Heart left ventricle (tissue), 16 donors: ENCODE results near the gene PRKG2. TPM values are rescaled to one million over a fixed set of nuclear protein-coding genes. Genes with fewer than 3 reads are reported as not detected.

ENCODE experiments used
- ATAC-seq, 4 donors: fragments of 200-7000 bp; cut with Tn5 transposase; one replicate each; pipeline ENCODE4 v1.9.1; 2020 to 2022; ENCODE audit warnings: moderate library complexity in 4 of 4, mild to moderate bottlenecking in 3 of 4, moderate number of reproducible peaks in 1 of 4
- DNase-seq, 5 donors: peaks; one replicate each; pipeline ENCODE4 v3.0.0-alpha.2; 2020
- H3K27ac ChIP-seq, 12 donors: fragments of 200-600 bp; sonication (generic) in 4 of 12; one replicate each; pipeline versions ENCODE4 v1.5.0 to v1.8.0; 2016 to 2022; ENCODE audit warnings: mild to moderate bottlenecking in 2 of 12
- H3K27me3 ChIP-seq, 9 donors: fragments of 200-600 bp; sonication (generic) in 2 of 9; one replicate each; pipeline versions ENCODE4 v1.5.1 to v1.8.0; 2016 to 2022; ENCODE audit warnings: mild to moderate bottlenecking in 3 of 9
- H3K36me3 ChIP-seq, 9 donors: fragments of 200-600 bp; sonication (generic) in 2 of 9; one replicate each; pipeline versions ENCODE4 v1.5.0 to v1.8.0; 2018 to 2022; ENCODE audit warnings: mild to moderate bottlenecking in 2 of 9
- H3K4me1 ChIP-seq, 12 donors: fragments of 200-600 bp; sonication (generic) in 4 of 12; one replicate each; pipeline versions ENCODE4 v1.5.0 to v1.8.0; 2016 to 2022; ENCODE audit warnings: mild to moderate bottlenecking in 3 of 12
- H3K4me3 ChIP-seq, 12 donors: fragments of 200-600 bp; sonication (generic) in 4 of 12; one replicate each; pipeline versions ENCODE4 v1.5.0 to v1.8.0; 2017 to 2022; ENCODE audit warnings: mild to moderate bottlenecking in 9 of 12, moderate library complexity in 4 of 12
- H3K9me3 ChIP-seq, 12 donors: fragments of 200-600 bp; sonication (generic) in 4 of 12; one replicate each; pipeline versions ENCODE4 v1.5.0 to v1.8.0; 2016 to 2022; ENCODE audit warnings: mild to moderate bottlenecking in 1 of 12
- POLR2A ChIP-seq, 2 donors: fragments of 450-650 bp; IDR thresholded peaks; one replicate each; pipeline ENCODE4 v1.6.1; 2017; ENCODE audit warnings: antibody characterized with exemption in 2 of 2, mild to moderate bottlenecking in 2 of 2, moderate library complexity in 2 of 2
- WGBS, 4 donors: extraction: QIAGEN DNeasy Blood & Tissue Kit in 2 of 4; methylation state at CpG; one replicate each; pipeline versions ENCODE4 v1.1.5 to v1.1.7; 2013 to 2018; 5-methylcytosine and 5-hydroxymethylcytosine counted together
- intact Hi-C, 10 donors: fragments of 100-400 bp; cut with DNase I; formaldehyde crosslinking; loops; one replicate each; pipeline versions ENCODE4 v1.11.1 to v1.14.2; 2022
- polyA plus RNA-seq, 2 donors: library from polyadenylated mRNA; stranded (reverse); fragments of 200-250 nt; gene quantifications; one replicate each; pipeline ENCODE4 v1.2.3, GENCODE V29; 2013
- total RNA-seq, 9 donors: library from RNA; depleted of rRNA in 2 of 9; stranded (reverse); fragments of >200 nt in 2 of 9; fragmentation: NEBNext Ultra II Directional in 3 of 9; extraction: Animal tissue kit (Norgen Biotek cat#: 25700) in 3 of 9; gene quantifications; one replicate each; pipeline versions ENCODE4 v1.1.0 to v1.2.4, GENCODE V29; 2016 to 2023
- TF ChIP-seq, protein P1 (sequence below), 12 donors: fragments of 200-600 bp; sonication (generic) in 4 of 12; IDR thresholded peaks; one replicate each; pipeline versions ENCODE4 v1.5.0 to v1.8.0; 2018 to 2022; ENCODE audit warnings: antibody characterized with exemption in 12 of 12, mild to moderate bottlenecking in 5 of 12
- donor health status: ischemic (EF 13 %, LVEDD 7.1; RV severe dilation, severe dysfunction).
- donor health status: healthy with polysubstance abuse.
- donor health status: DM: no; HTN: yes; CAD: no.
- donor health status: DM: no; HTN: no; CAD: no.
- donor health status: ischemic (EF 25% LVEDD 6.9; RV normal size, moderate dysfunction).
- donor health status: ischemic (EF 25% LVEDD 5.7; RV mildly dilated, moderate dysfunction).
- donor health status: healthy.
- donor health status: DM: yes; HTN: yes; CAD: no.
- donor health status: ischemic (EF 35%, LVEDD 5.7; RV mildly dilated, moderate dysfunction).
- donor health status: nonischemic (EF 11% LVEDD 7.7; RV severe dilation, severe dysfunction).
- donor health status: DM: yes; HTN: yes; CAD: no.
- donor health status: PGD.
- donor health status: ischemic (EF 29% LVEDD 5.4; RV normal size, mild dysfunction).
- donor health status: nonischemic (EF 23%, LVEDD 6.1; RV moderate dilation, normal function).

Gene PRKG2
- total and polyA plus RNA-seq, 11 donors: 0.06 to 0.75 (median 0.35) TPM; not detected in 5

DNA sequence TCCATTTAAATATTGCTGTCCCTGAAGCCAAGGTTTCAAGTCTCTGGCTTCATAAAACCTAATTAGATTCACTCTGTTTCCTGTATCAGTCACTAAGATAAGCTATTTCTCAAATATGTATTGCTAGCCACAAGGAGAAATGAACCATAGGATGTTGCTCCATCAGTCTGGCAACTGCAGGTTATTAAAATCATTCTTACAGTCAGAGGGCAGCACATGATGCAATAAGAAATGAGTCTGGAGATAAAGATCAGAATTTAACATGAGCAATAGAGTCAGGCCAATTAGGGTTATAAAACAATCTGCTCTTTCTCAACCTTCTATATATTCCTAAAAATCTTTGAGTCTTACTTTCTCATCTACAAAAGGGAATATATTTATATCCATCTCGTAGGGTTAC lies 7.2 kb downstream of the PRKG2 start:
- WGBS, 4 donors: 65 to 75% (median 69%) methylated on average over 1 of the region's 1 CpG
- Histone ChIP-seq H3K27ac (no peak overlapping the region), H3K27me3 (peaks cover 0 to 15% (median 4%) of the 10 kb centered on the region in 9 donors), H3K4me1 (no peaks in the 10 kb centered on the region), H3K36me3 (no peaks in the 10 kb centered on the region), H3K4me3 (no peak overlapping the region), H3K9me3 (peaks cover 0 to 9% (median 0%) of the 10 kb centered on the region in 12 donors)
- intact Hi-C loops: no loop called here
- TF ChIP-seq POLR2A (IDR thresholded peaks at IDR 0.05): no peak
- ATAC-seq: no peak
- DNase-seq: no peak

DNA sequence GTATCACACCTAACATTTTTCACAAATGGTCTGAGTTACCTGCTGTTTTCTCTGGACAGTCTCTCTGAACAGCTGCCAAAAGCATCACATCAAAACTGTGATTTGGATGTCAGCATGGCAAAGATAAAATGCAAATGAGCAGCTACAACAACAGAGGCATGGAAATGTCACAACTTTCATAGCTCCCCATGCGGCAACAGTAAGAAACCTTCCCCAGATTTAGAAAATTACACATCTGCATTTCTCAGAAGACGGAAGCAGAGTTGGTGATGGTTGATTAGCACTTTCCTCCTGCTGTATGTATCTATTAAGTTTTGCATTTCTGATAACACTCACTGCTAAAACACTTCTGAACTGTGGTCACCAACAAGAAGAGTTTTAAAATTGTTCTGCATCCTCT lies 9.7 kb downstream of the PRKG2 start:
- Histone ChIP-seq H3K27me3 (peaks cover 0 to 8% (median 0%) of the 10 kb centered on the region in 9 donors), H3K36me3 (no peaks in the 10 kb centered on the region), H3K4me1 (no peaks in the 10 kb centered on the region), H3K9me3 (peaks cover 0 to 7% (median 0%) of the 10 kb centered on the region in 12 donors), H3K27ac (no peak overlapping the region), H3K4me3 (no peak overlapping the region)
- no peak for TF ChIP-seq POLR2A (IDR thresholded peaks at IDR 0.05)
- TF ChIP-seq, protein P1, sequence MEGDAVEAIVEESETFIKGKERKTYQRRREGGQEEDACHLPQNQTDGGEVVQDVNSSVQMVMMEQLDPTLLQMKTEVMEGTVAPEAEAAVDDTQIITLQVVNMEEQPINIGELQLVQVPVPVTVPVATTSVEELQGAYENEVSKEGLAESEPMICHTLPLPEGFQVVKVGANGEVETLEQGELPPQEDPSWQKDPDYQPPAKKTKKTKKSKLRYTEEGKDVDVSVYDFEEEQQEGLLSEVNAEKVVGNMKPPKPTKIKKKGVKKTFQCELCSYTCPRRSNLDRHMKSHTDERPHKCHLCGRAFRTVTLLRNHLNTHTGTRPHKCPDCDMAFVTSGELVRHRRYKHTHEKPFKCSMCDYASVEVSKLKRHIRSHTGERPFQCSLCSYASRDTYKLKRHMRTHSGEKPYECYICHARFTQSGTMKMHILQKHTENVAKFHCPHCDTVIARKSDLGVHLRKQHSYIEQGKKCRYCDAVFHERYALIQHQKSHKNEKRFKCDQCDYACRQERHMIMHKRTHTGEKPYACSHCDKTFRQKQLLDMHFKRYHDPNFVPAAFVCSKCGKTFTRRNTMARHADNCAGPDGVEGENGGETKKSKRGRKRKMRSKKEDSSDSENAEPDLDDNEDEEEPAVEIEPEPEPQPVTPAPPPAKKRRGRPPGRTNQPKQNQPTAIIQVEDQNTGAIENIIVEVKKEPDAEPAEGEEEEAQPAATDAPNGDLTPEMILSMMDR (IDR thresholded peaks at IDR 0.05): no peak
- DNase-seq: no peak
- 69 to 89% (median 74%) methylated on average over 2 of the region's 2 CpGs for WGBS, 4 donors
- intact Hi-C loops: no loop called here
- no peak for ATAC-seq

DNA sequence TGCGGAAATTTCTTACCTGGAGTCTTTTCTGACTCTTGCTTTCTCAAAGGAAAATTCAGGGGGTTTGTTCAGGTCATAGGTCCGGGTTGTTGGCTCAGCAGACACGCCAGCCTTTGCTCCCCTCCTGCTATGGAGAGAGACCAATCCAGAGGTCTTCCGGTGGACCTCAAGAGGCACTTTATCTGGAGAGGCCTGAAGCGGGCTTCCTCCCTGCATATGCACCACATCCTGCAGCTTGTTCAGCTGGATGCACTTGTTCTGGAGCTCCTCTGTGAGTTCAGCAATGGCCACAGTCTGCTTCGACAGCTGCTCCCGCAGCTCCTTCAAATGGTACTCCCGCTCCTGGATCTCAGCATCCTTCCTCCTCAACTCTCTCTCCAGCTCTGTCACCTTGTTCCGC lies 10.5 kb downstream of the PRKG2 start:
- Histone ChIP-seq H3K4me3 (no peak overlapping the region), H3K27ac (no peak overlapping the region), H3K9me3 (no peaks in the 10 kb centered on the region), H3K36me3 (no peaks in the 10 kb centered on the region), H3K27me3 (peaks cover 0 to 8% (median 0%) of the 10 kb centered on the region in 9 donors), H3K4me1 (no peaks in the 10 kb centered on the region)
- WGBS, 4 donors: 66 to 77% (median 71%) methylated on average over 9 of the region's 9 CpGs
- TF ChIP-seq, protein P1 (IDR thresholded peaks at IDR 0.05): no peak
- TF ChIP-seq POLR2A (IDR thresholded peaks at IDR 0.05): no peak
- ATAC-seq (no peak), DNase-seq (no peak)
- intact Hi-C loops: no loop called here

DNA sequence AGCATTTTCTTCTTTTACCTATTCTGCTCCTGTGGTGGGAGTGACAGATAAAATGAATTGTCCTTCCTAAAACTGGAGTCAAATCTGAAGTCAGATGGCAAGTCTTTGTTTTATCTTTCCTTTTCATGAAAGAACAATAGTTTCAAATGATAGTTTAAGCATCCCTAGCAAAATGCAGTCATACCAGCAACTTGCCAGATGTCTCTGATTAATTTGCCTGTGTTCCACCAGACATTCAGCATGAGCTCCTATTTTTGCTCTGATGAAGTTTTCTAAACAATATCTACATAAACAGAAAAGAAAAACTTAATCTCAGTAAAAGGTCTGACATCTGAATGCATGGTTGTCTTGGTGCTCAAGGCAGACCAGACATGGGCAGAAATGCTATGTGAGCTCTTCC lies 15.2 kb downstream of the PRKG2 start:
- H3K27ac ChIP-seq: no peak overlapping the region
- DNase-seq: no peak
- no peaks in the 10 kb centered on the region for H3K36me3 ChIP-seq

DNA sequence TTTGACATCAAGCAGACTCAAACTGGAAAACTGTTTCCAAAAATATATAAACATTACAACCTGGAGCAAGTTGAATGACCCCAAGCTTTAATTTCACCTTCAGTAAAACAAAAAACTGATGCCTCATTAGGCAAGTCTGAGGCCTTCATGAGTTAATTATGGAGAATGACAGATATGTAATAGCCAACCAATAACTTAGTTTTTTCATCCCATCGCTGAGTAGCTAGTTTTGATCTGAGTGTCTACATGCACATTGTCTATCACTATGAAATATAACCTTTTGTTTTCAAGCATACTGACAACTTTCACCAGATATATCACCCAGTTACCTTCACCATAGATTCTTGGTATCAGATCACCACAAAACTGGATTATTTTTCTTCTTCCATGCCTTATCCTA lies 16.4 kb downstream of the PRKG2 start:
- ATAC-seq (no peak), DNase-seq (no peak)
- WGBS, 4 donors: 79 to 93% (median 87%) methylated on average over 1 of the region's 1 CpG
- TF ChIP-seq, protein P1 (IDR thresholded peaks at IDR 0.05): no peak
- no peak for TF ChIP-seq POLR2A (IDR thresholded peaks at IDR 0.05)
- Histone ChIP-seq H3K9me3 (no peaks in the 10 kb centered on the region), H3K36me3 (no peaks in the 10 kb centered on the region), H3K4me3 (no peak overlapping the region), H3K27ac (no peak overlapping the region), H3K27me3 (no peaks in the 10 kb centered on the region), H3K4me1 (no peaks in the 10 kb centered on the region)
- intact Hi-C loops: no loop called here

More for the DNA sequence above, 15.2 kb downstream of the PRKG2 start:
- H3K4me3 ChIP-seq: no peak overlapping the region
- TF ChIP-seq, protein P1 (IDR thresholded peaks at IDR 0.05): no peak
- TF ChIP-seq POLR2A (IDR thresholded peaks at IDR 0.05): no peak
- intact Hi-C loops: no loop called here
- H3K4me1 ChIP-seq: no peaks in the 10 kb centered on the region
- ATAC-seq: no peak
- H3K9me3 ChIP-seq: no peaks in the 10 kb centered on the region
- no peaks in the 10 kb centered on the region for H3K27me3 ChIP-seq
